A673 (cell line): Measurements from ENCODE around the gene MICAL2.

ENCODE experiments used
- CTCF ChIP-seq: fragments of 300-800, 200-600 bp; sonication (generic); conservative IDR thresholded peaks from 2 replicates; pipeline ENCODE4 v1.5.1; 2017; ENCODE audit warnings: low read depth, mild to moderate bottlenecking, antibody characterized with exemption, low read length, moderate library complexity, mixed read lengths
- EZH2 ChIP-seq: fragments of 200-600 bp; sonication (generic); IDR thresholded peaks from 2 replicates; pipeline ENCODE4 v1.6.1; 2017; ENCODE audit warnings: borderline replicate concordance, low read depth, mild to moderate bottlenecking, mixed read lengths, antibody characterized with exemption, low read length; ENCODE audit not compliant: poor library complexity, severe bottlenecking

- TF ChIP-seq CTCF (peak; percentile 37), EZH2 (no peak)
Measured at GRCh38 chr11:12122083-12122482, 11.7 kb downstream of the MICAL2 start.
